GM12891 (cell line): ENCODE measurements around the gene KLK14.

Experiments
- POLR2A ChIP-seq: IDR thresholded peaks from 2 replicates; pipeline ENCODE4 v1.6.1; 2011; ENCODE audit warnings: low read depth, low read length, control low read depth
- POLR2AphosphoS5 ChIP-seq: IDR thresholded peaks from 2 replicates; pipeline ENCODE4 v1.6.1; 2011; ENCODE audit warnings: low read depth, low read length, control low read depth
- POU2F2 ChIP-seq: IDR thresholded peaks from 2 replicates; pipeline ENCODE4 v1.6.1; 2011; ENCODE audit warnings: low read depth, mild to moderate bottlenecking, control low read depth, low read length, moderate library complexity
- TAF1 ChIP-seq: IDR thresholded peaks from 2 replicates; pipeline ENCODE4 v1.6.1; 2011; ENCODE audit warnings: low read depth, low read length, control low read depth

GRCh38 chr19:51116736-51117286, 34.1 kb upstream of the KLK14 start:
- TF ChIP-seq TAF1 (no peak), POLR2A (no peak), POLR2AphosphoS5 (no peak), POU2F2 (no peak)
